ENCODE measurements around the gene CHML.

Gene CHML

DNA sequence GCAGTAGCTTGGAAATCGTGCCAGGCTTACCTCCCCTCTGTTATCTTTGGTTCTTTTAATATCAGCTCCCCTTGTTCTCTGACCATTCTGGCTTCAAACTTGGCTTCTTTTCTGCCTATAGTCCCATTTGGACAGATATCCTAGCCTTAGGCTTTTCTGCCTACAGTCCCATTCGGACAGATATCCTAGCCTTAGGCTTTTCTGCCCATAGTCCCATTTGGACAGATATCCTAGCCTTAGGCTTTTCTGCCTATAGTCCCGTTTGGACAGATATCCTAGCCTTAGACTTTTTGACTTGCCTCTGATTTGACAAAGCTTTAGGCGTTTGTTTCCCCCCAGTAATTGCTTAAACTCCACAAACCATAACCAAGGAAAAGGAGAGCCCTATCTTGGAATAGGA is 25.6 kb downstream of the CHML start:
- DNase-seq: no peak

DNA sequence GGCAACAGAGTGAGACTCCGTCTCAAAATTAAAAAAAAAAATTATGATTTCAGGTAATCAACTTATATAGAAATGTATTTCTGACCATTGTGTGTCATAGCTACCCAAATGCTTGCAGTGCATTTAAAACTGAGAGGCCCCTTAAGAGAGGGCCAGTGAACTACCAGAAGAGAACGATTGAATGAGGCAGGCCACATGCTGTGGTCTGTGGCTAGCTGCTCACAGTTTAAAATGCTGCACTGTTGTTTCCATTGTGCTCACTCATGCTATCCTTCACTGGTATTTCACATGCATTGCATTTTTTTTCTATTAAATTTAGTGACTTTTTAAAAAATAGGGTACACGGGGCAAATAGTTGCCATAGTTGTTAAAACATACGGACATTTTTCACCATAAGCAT is 26.0 kb downstream of the CHML start:
- no peak for DNase-seq

DNA sequence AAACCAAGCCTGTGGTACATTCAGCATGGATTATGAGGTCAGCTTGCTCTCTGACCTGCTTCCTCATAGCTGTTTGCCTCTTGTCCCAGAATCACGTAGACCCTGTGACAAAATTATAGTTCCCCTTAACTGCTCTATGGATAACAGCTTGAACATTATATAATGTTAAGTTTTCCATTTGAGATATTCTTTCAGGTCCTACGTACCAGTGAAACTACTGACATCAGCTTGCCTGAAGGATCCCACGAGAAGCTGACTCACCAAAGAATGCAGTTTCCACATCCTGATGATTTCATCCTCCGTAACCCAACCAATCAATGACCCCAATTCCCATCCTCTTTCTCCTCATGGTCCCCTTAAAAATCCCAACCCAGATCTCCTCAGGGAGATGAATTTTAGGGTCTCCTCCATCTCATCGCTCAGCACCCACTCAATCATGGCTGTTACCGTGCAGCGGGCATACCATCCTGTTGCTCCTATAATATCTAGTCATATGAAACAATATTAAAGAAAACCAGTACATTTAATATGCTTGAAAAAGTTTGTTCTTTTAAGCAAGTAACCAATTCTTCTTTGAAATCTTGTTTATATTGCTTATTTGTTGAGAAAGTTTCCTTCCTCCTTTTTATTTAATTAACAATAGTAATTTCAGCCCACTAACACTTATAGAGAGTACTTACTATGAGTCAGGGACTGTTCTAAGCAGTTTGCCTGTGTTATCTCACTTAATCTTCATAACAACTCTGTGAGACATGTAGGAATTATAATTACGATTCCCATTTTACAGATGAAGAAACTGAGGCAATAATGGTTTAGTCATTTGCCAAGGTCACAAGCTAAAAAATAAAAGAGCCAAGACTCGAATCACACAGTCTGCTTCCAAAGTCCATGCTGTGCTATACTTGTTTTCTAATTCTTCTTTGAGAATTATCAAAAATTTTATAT is 27.4 kb downstream of the CHML start:
- DNase-seq: no peak

DNA sequence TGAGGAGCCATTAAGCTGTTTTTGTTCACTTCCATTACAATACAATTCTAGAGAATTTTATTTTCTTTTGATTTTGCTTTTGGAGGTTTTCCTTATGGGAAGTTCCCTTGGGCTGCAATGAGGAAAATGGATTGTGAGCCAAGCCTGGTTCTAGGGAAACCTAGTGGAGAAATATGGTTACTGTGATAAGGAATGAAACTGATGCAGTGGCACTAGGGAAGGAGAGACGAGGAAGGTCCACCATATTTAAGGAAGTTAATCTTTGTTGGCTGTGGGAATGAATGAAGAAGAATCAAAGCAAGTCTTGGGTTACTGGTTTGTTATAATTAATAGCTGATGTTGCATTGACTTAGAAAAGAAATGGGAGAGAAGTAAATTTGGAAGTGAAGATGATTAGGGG is 28.4 kb downstream of the CHML start:
- DNase-seq: no peak

DNA sequence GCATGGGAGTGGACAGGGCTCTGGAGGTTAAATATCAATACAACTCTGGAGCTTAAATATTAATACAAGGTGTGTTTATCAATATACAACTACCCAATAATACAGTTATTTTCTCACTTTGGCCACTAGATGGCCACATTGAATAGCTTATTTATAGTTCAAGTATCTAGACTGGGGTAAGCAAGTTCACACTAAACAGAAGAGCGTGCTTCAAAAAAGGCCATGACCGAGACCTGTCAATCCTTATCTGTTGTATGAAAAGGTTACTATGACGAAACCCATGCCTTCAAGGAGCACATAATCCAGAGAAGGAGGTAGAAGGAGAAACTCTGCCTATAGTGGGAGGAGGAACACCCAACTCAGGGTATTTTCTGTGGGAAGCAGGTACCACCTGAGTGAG is 29.1 kb downstream of the CHML start:
- peak; percentile 25 for DNase-seq

DNA sequence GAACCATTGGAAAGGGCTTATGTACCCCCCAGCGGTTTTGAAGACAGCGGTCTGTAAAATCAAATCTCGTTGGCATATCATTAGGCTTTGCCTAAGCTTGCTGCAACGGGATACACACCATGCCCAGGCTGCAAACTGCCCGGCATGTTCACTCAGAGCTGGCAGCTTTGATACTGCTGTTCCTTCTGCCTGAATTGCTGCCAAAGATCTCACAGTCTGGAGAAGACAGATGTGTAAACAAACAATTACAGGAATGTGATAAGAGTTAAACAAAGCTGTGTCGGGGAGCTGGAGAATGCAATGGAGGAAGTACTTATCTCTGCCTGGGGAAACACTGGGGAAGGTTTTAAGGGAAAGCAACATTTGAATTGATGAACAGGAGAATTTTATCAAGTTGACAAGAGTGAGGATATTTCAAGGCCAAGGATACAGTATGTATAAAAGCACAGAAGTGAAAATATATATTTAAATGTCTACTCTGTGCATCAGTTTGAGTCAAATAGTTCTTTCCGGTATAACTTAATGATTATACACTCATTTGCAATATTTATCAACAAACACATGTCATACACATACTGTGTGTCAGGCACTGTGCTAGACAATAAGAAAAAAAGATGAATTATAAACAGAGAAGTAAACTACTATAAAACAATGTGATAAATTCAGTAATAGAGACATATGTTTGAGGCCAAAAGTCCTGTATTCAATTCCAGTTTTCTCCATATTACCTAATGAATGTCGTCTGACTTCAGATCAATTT is 29.9 kb downstream of the CHML start:
- DNase-seq: no peak

DNA sequence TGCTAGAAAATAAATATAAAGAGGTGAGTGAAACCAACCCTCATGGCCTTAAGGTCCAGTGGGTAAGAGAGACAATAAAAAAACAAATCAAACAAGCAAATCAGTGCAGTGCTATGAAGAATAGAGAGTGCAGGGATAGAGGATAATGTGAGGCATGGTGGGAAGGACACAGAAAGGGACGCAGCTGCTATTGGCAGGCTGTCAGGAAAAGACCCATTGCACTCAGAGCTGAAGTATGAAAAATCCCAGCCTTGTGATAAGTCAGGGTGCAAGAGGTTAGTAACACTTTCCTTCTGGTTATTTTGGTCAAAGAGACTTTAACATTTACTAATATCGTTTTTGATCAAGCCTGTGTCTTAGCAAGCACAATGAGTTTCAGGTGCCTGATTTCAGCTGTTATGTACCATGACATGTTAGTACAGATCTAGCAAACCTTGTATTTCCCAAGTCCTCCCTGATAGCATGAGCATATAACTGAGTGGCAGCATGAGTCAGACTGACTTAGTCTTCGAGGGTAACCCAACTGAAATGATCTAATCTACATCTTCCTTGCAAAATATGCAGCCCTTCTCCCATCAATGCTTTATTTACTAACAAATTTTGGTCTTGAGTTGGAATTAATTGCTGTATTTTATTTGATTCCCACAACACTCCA is 31.7 kb downstream of the CHML start:
- DNase-seq: no peak

DNA sequence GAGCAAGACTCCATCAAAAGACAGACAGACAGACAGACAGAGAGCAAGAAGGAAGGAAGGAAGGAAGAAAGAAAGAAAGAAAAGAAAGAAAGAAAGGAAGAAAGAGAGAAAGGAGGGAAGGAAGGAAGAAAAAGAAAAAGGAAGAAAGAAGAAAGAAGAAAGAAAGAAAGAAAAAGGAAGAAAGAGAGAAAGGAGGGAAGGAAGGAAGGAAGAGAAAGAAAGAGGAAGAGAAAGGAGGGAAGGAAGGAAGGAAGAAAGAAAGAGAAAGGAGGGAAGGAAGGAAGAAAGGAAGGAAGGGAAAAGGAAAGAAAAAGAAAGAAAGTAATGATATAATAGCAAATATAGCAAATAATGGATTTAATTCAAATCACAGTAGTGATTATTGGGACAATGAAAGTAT is 32.7 kb downstream of the CHML start:
- no peak for DNase-seq

DNA sequence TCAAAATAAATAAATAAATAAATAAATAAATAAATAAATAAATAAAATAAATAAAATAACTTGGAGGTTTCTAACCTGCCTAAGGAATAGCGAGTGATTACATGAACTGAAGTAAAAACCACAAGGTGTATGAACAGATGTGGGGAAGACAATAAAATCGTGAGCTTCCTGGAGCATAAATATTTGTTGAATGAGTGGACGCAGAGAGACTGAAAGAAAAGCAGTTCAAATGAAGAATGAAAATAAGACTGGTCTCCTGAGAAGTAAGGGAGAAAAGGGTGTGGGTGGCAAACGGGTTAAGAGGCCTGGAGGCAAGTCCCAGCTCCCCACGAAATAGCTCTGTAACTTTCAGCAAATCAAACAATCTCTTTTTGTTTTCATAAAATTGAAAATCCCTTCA is 33.6 kb downstream of the CHML start:
- DNase-seq: no peak

DNA sequence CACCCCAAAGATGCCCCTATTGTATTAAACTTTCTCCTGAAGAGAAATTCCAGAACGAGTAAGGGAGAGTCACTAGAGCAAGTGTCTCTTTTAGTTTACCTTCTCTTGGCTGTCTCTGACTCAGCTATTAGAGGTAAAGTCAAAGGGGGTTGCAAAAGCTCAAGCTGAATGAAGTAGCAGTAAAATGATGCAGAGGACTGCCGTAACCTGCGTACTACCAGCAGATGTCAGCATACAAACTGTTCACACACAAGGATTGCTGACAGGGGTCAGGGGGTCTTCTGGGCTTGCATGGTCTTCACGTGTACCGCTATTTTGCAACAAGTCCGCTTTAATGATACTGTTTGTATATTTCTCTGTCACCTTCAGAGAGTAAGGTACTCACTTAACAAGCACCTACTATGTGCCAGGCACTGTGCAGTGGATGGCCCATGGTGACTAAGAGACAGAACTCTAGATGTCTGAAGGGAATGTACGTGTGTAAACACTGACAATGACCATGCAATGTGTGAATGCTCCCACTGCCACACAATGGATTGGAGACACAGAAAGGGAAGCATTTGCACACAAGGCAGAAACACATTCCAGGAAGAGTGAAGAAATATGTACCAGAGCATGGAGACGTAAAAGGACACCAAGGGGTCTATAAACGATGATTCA is 34.9 kb downstream of the CHML start:
- no peak for DNase-seq

DNA sequence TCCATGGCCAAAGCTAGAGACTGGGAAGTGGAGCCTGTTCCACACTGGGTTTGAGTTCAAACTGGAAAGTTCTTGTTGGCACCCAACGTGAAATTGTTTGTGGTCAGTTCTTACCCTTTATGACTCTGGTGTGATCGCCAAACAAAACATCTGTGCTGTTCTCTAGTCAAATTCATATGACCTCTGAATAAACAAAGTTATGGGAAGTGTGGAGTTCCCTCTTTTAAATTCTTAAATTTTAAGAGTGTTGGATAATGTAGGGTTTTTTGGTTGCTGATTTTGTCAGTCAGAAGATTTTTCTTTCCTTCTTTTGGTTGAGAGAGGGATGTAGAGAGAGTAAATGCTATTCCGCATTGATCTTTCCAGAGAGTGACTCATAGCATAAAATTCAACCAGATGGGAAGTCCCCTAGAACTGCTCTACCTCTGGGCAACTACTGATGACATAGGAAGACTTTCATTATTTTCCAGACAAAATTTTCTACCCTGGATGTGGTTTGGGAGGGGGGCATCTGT is 36.4 kb downstream of the CHML start:
- DNase-seq: no peak

DNA sequence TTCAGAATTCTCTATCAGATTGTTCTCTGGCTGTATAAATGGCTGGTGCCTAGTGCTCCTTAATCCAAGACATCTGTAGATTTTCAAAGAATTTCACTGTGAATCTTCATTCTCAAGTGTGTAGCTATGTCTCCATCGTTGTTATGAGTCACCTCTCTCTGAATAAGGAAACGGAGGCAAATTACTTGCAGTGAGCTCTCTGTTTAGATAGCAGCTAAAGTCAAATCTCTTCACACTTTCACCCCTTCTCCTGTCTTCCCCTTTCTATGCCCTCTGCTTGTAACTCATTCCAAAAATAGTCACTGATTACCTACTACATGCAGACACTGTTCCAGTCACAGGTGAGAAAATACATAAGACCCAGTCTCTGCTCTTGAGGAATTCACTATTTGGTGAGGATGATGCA is 39.7 kb downstream of the CHML start:
- no peak for DNase-seq

DNA sequence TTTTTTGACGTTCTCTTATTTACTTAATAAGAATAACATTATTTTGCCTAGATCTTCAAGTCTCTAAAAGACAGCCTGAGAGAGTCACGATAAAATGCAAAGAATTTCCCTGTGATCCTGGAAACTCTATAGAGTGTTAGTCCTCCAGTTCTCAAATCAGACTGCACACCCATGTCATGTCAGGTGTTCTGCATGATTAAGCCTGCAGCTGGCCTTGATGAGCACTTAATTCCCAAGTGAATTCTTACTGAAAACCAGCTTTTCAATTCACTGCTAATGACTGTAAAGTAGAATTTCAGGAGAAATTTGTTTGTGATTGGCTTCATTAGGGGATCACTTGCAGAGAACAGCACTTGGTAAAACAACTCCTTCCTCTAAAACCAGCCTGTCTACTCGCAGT is 41.9 kb downstream of the CHML start:
- DNase-seq: no peak

DNA sequence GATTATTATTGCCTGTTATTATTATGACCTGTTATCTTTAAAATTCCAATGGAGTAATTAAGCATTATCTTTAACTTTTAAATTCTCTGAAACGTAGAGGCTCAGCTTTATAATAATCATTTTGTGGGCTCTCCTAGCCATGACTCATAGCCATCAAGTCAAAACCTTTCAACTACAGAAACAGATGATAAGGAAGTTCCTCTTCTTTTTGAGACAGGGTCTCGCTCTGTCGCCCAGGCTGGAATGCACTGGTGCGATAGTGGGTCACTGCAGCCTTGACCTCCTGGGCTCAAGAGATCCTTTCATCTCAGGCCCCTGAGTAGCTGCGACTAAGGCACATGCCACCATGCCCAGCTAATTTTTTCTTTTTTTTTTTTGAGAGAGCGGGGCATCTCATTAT is 43.5 kb downstream of the CHML start:
- DNase-seq: no peak

DNA sequence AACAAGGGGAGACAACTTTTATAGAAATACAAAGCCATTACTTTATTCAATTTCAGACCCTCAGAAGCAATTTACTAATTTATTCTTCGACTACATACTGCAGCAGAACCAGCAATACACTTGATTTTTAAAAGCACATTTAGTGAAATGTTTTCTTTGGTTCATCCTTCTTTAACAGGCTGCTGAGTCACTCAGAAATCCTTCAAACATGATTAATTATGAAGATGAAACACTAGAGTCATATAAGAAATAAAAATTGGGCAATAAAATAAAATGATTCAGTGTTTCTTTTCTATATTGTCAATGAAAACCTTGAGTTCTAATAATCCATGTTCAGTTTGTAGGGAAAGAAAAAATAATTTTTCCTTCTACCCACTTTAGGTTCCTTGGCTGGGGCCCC is 47.0 kb downstream of the CHML start:
- DNase-seq: no peak

DNA sequence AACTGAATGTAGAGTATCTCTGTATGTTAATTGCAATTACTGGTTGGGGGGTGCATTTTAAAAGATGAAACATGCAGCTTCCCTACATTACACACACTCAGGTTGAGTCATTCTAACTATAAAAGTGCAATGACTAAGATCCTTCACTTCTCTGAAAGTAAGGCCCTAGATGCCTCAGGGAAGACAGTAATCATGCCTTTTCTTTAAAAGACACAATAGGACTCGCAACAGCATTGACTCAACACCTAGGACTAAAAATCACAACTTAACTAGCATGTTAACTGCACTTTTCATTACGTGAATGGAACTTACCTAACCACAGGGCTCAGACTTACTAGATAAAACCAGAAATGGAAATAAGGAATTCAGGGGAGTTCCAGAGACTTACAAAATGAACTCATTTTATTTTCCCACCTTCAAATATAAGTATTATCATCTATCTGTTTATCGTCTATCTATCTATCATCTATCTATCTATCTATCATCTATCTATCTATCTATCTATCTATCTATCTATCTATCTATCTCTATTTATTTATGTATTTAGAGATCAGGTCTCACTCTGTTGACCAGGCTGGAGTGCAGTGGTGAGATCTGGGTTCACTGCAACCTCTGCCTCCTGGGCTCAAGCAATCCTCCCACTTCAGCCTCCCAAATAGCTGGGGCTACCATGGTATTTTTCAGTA is 47.8 kb downstream of the CHML start:
- no peak for DNase-seq

DNA sequence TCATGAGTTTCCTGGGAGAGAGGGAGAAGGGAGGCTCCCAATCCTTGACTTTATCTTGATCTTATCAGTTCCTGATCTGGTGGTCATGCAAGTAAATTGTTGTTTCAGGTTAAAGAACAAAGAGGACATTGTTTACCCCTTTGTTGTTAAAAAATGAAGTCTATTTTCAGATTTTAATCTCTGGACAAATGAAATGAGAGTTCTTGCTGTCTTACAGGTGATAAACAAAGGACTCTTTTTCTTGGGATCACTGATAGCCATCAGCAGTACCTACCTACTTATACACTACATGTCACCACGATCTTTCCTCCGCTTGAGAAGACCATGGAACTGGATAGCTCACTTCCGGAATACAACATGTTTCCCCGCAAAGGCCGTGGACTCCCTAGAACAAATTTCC is 48.4 kb downstream of the CHML start:
- no peak for DNase-seq

DNA sequence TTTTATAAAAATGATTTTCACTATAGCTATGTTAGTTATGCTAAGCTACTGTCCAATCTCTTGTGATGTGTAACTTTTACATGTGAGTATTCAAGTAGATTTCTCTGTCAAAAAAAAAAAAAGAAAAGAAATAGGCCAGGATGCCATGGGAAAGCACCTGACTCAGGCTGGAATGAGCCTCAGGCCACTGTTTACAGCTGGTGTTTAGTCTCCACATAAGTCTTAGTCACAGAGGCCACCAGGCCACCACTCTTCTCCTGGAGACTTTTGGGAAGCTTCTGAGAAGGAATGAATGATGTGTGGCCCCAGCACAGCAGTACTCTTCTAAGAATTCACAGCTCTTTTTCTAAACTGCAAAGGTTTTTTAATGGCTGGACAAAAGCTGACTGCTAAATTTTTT is 48.9 kb downstream of the CHML start:
- no peak for DNase-seq

DNA sequence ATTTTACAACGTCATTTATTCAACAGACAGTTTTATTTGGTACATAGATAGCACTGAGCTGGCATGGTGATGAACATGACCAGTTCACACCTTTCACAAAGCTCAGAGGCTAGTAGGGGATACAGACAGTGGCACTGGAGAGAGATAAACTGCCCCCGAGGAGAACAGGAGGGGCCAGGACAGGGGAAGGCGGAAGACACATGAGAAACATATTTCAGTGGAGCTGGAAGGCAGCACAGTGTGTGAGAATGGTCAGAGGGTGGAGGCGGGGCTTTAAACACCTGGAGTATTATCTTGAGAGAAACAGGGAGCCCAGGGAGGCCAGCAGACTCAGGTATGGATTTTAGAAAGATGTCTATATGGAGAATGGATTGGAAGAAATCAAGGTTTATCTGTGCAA is 49.5 kb downstream of the CHML start:
- no peak for DNase-seq

Data from NCI-H1048 (cell line).